CD4-positive, alpha-beta T cell treated with Interleukin-10 for 1 hour (primary cell): ENCODE results near the gene GABBR2.
"Not testable (repeated sequence)": the region's sequence is repeated elsewhere in the genome, so short reads cannot be mapped to it uniquely, and the experiment has no call there.

Experiments used
- DNase-seq: peaks from one replicate; pipeline ENCODE4 v3.0.0-alpha.2; 2020

GABBR2 gene

GRCh38 chr9:98465799-98466198, 242.9 kb downstream of the GABBR2 start:
- DNase-seq = no peak

GRCh38 chr9:98464156-98464690, 244.5 kb downstream of the GABBR2 start:
- DNase-seq = not testable (repeated sequence)

DNA sequence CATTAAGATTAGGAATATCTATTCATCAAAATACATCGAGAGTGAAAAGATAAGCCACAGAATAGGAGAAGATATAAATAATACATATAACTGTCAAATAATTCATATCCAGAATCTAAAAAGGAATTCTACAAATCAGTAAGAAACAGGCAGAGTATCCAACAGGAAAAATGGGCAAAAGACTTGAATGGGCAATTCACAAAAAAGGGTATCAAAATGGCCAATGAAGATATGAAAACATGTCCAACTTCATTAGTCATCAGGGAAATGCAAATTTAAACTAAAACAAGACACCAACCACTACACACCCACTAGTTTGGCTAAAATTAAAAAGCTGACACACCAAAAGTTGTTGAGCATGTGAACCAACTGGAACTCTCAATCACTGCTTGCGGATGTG, 246.4 kb downstream of the GABBR2 start:
- no peak for DNase-seq

DNA sequence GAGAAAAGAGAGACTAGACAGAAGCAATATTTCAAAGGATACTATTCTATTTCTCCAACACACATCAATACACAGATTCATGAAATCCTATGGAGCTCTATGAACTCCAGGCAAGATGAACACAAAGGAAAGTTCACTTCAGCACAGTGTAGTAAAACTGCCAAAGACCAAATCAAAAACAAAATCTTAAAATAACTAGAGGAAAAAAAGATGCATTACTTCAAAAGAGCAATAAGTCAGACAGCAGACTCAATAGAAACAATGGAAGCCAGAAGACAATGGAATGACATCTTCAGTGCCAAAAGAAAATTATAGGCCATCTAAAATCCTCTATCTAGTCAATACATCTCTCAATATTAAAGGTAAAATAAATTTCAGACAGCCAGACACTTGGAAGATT, 248.0 kb downstream of the GABBR2 start:
- DNase-seq = no peak

DNA sequence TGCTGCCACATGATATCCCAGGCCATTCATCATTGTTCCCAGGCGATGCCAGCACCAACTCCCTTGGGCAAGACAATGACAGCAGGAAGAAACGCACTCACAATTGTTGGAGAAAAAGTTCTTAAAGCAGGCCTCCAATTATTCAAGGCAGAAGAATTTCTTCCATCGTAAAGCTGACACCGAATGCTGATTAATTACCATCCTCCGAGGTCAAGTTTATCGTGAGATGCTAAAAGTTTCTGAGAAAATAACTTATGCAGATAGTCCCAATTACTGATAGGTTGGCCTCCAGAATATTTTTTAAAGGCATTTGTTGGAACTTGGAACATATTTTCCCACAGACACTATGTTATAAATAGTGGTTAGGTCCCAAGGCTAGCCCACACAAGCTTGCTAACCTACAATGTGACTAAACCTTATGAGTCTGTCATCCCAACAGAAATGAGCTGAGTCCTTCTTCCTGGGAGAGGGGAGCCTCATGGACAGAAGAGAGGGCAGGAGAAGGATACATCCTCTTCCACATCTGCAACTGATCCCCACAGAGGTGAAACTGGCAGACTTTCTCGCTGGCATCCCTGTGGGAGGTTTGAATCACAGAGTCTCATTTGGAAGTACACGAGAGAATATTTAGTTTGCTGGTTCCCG, 250.9 kb downstream of the GABBR2 start:
- DNase-seq = no peak

DNA sequence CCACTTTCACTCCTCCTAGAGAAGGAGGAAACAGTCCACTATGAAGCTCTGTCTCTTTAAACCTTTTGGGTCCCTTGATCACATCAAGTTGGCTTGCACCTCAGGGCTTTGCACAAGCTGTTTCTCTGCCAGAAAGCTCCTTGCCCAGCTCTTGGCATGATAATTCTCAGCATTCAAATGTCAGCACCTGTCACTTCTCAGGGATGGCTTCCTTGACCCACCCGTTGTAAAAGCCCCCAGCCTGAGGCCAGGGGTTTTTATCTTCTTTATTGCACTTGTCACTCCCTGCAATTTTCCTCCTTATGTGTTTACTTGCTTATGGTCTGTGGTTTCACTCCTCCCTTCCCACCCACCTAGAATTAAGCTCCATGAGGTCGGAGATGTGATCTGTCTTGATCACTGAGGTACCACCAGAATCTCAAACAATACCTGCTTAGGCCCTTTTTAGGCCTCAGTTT, 252.6 kb downstream of the GABBR2 start:
- DNase-seq = no peak

DNA sequence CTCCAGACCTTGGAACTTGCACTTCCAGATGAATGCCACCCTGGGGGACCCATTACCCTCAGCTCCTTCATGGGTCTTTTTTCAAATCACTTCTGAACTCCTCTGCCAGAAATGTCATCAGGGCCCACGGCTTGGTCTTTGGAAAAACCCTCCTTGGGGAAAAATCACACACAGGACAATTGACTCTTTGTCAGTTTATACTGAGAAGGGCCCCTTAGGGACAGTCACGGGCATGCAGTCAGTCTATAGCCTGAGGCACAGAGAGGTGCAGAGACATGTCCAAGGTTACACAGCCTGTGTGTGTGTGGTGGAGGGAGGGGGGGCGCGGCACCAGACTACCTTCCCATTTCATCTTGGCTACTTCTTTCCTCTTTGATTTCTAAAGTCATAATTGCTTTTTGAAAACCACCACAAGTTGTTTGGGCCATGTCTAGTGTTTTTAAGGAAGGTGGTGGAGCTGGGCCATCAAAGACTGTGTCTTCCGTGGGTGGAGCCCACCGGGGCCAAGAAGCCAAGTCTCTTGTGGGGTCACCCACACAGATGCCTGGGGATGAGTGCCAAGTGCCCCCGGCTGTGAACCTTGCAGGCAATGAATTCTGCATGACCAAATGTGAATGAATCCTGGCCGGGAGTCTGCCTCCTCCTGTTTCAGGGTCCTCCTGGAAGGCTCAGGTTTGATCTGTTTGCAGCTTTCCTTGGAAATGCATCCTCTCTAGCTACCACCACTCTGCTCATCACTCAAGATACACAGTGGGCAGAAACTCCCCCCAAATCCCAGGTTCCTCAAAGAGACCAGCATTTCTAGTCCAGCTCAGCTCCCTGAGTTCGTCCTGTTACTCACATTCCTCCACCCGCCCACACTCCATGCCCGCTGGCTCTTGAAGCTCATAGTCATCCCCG, 253.2 kb downstream of the GABBR2 start:
- no peak for DNase-seq

GRCh38 chr9:98453589-98454311, 255.0 kb downstream of the GABBR2 start:
- DNase-seq = no peak

DNA sequence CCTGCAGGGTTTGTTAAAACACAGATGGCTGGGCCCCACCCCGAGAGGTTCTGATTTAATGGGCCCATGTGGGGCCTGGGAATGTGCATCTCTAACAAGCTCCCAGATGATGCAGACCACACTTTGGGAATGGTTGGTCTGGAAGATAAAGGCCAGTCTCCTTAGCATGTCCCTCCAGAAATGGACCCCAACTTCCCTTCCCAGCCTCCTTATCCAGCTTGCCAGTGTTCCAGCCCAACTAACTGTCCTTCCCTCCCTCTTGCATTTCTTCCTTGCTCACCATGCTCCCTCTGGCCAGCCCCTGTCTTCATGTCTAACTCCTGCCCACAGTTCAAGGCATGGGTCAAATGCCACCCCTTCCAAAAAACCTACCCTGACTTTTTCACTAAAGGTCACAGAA, 257.2 kb downstream of the GABBR2 start:
- DNase-seq = no peak

DNA sequence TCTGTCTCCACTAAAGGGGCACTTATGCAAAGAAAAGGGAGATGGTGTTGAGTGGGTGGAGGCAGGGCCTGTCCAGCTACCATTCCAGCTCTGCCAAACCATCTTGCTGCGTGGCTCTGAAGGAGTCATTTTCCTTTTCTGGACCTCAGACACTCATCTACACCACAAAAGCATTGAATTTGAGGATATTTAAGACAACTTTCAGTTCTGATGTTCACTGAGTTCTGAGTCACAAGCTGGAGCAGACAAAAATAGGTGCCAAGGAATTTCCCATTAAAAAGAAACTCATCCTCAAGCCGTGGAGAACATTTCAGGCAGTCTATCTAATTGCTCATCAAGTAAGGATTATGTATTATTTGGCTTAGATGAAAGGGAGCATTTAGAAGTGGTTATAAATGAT, 258.2 kb downstream of the GABBR2 start:
- no peak for DNase-seq

DNA sequence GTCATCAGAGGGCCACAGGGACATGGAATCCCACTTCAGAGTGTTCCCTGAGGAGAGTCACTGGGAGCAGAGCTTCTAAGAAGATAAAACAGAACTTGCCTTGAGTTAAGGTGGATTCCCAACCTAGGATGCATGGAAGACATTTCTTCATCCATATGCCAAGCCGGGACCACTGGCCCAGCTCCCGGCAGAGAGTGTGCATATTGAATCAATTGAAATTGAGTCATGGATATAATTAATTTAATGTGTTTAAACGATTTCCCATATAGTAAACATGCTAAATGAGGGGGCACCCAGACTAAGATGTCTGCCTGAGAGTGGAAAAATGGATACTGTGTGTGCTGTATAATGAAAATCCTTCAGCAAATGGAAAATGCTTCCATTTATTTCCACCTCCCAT, 258.9 kb downstream of the GABBR2 start:
- DNase-seq = no peak

DNA sequence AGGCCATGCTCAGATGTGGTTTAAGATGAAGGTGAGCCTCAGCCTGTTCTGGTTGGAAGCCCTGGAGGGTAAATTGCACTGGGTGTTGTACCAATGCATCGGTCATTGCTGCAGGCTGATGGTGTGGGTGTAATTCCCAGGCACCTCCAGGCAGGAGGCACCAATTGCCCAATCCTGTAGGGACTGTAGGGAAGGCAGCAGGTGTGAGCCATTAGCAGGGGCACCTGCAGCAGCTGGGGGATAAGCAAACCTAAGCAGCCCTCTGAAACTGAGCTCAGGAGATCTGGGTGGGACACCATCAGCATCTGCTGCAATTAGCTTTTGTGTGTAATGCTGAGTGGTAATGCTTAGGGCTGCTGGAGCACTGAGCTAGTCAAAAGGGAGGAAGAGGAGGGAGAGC, 263.2 kb downstream of the GABBR2 start:
- DNase-seq = no peak

- DNase-seq = no peak
These were observed 264.1 kb downstream of the GABBR2 start for GRCh38 chr9:98444601-98445000.

GRCh38 chr9:98442541-98442940, 266.2 kb downstream of the GABBR2 start:
- DNase-seq = no peak

GRCh38 chr9:98442114-98442513, 266.6 kb downstream of the GABBR2 start:
- DNase-seq = no peak

GRCh38 chr9:98438666-98439065, 270.1 kb downstream of the GABBR2 start:
- DNase-seq = no peak

DNA sequence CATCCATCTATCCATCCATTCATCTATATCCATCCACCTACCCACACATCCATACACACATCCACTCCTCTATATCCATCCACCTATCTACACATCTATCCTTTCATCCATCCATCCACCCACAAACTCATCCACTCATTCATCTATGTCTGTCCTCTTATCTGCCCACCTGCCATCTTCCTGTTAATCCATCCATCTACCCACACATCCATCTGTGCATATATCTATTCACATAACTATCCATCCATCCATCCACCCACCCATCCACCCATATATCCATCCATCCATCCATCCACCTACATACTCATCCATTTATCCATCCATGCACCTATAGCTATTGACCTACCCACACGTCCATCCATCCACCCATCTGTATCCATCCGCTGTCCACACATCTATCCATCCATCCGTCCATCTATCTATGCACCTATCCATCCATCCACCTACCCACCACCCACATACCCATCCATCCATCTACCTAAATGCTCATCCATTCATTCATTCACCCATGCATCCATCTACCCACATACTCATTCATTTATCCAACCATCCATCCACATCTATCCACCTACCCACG, 271.2 kb downstream of the GABBR2 start:
- DNase-seq = no peak

DNA sequence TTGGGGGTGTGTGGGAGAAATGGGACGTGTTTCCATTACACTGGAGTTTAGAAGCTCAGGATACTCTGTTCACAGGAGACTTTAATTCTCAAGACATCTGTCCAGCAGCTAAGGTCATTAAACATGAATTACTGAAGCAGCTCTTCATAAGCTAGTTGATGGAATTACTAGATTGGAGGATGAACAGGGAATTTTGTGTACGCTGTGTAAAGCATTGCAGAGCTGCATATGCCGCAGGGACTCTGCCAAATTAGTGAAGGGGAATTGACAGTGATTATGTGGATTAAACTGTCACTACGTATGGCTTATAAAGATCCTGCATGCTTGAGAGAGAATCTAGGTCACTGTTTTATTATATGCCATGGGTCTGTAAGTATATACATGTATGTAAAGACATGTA, 275.8 kb downstream of the GABBR2 start:
- DNase-seq = no peak

GRCh38 chr9:98432134-98432533, 276.6 kb downstream of the GABBR2 start:
- DNase-seq = no peak

DNA sequence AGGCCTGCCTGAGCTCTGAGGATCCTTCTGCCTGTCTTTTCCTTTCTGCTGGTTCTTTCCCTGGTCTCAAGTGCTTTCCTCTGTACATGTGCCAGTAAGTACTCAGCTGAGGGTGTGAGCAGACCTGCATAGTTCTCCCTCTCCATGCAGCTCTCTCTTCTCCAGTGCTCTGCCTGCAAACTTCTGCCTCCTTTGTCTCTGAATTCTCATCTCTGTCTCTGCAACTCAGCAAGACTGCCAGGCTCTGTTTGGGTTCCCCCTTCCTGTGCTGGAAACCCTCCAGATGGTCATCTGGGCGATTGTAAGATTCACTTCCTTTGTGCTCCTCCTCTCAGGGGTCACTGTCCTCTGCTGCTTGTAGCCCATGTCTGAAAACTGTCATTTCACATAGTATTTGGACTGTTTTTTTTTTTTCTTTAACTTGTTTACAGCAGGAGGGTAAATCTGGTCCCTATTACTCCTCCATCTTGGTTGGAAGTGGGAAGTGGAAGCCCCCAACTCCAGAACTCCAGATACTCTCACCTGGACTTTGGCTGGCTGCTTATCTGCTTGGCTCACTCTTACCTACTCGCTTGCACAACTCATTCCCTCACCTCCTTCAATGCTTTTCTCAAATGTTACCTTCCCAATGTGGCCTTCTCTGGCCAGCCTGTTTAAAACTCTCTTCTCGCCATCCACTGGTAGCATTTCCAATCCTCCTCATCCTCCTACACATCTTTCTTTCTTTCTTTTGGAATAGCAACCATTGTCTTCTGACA, 278.0 kb downstream of the GABBR2 start:
- no peak for DNase-seq

- DNase-seq = no peak
These were observed 279.1 kb downstream of the GABBR2 start for GRCh38 chr9:98429613-98430012.

GRCh38 chr9:98428454-98428853, 280.3 kb downstream of the GABBR2 start:
- no peak for DNase-seq
